ENCODE measurements around the gene SLC16A9. TPM values are rescaled to one million over a fixed set of nuclear protein-coding genes. Genes with fewer than 3 reads are reported as not detected.
"Not testable (repeated sequence)": the region's sequence is repeated elsewhere in the genome, so short reads cannot be mapped to it uniquely, and the experiment has no call there.

SLC16A9 gene
- total RNA-seq, 2 donors from 2014 or later = 0.24 to 0.45 TPM

GRCh38 chr10:59678884-59679301 lies 30.8 kb downstream of the SLC16A9 start:
- Mint-ChIP-seq H3K4me3 (no peak overlapping the region), H3K27ac (no peak overlapping the region), H3K9me3 (peaks cover 3% of the 10 kb centered on the region), H3K4me1 (ENCODE audit: low read depth in 2 of 2) (no peaks in the 10 kb centered on the region), H3K36me3 (no peaks in the 10 kb centered on the region), H3K27me3 (peaks cover 0 to 2% of the 10 kb centered on the region in 2 donors)
- DNase-seq (ENCODE audit: low spot score) (no peak), ATAC-seq (peak in 1 of 2 donors; percentile 38)

GRCh38 chr10:59677253-59677831 lies 32.3 kb downstream of the SLC16A9 start:
- peaks cover 3% of the 10 kb centered on the region for H3K9me3 Mint-ChIP-seq
- ATAC-seq = no peak
- no peaks in the 10 kb centered on the region for H3K36me3 Mint-ChIP-seq
- H3K27ac Mint-ChIP-seq = no peak overlapping the region
- DNase-seq (ENCODE audit: low spot score) = no peak
- H3K4me1 Mint-ChIP-seq (ENCODE audit: low read depth in 2 of 2) = no peaks in the 10 kb centered on the region
- no peak overlapping the region for H3K4me3 Mint-ChIP-seq
- H3K27me3 Mint-ChIP-seq = peaks cover 2% of the 10 kb centered on the region in 2 donors

DNA sequence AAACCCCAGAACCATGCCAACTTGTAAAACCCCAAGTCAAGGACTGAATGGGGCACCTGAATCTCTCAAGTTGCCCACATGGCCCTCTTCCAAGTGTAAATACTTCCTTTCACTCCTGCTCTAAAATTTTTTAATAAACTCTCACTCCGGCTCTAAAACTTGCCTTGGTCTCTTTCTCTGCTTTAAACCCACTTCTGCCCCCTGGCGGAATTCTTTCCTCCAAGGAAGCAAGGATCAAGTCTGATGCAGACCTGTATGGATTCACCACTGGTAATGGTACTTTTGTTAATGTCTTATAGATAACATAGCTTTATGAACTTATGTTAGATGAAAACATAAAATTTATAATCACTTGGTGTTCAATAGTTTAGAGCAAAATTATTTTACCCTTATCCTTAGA lies 33.8 kb downstream of the SLC16A9 start:
- peaks cover 3 to 6% of the 10 kb centered on the region in 2 donors for H3K27me3 Mint-ChIP-seq
- DNase-seq (ENCODE audit: low spot score) = no peak
- H3K4me3 Mint-ChIP-seq = no peak overlapping the region
- H3K9me3 Mint-ChIP-seq = no peaks in the 10 kb centered on the region
- H3K4me1 Mint-ChIP-seq (ENCODE audit: low read depth in 2 of 2) = no peaks in the 10 kb centered on the region
- no peak overlapping the region for H3K27ac Mint-ChIP-seq
- no peaks in the 10 kb centered on the region for H3K36me3 Mint-ChIP-seq
- ATAC-seq = no peak

DNA sequence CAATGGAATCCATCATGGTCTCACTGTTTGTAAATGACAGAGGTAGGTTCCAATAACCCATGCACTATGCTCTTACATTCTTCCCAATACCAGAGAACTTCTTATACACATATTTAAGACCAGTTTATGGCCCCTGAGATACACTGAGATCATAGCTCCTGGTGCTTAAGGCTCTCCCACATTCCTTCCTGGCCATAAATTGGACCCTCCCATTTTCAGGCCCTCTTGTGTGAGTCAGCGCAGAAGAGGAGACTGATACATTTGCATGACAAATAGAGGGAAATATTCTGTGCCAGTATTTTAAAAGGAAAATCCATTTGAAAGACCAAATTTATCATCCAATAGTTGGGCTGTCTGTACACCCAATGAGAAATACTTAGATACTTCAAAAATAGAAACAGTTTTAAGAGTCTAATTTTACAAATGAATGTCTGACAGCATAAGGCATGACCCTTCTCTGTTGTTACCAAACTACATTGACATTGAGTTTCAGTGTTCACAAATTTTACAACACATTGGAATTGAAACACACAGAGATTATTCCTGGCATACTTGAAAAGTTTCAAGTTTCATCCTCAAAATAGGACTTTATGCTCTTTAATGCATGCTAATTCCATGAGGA lies 35.3 kb downstream of the SLC16A9 start:
- no peaks in the 10 kb centered on the region for H3K9me3 Mint-ChIP-seq
- H3K4me3 Mint-ChIP-seq = no peak overlapping the region
- no peaks in the 10 kb centered on the region for H3K36me3 Mint-ChIP-seq
- peaks cover 3 to 6% of the 10 kb centered on the region in 2 donors for H3K27me3 Mint-ChIP-seq
- no peak overlapping the region for H3K27ac Mint-ChIP-seq
- DNase-seq (ENCODE audit: low spot score) = no peak
- no peaks in the 10 kb centered on the region for H3K4me1 Mint-ChIP-seq (ENCODE audit: low read depth in 2 of 2)
- ATAC-seq = no peak

DNA sequence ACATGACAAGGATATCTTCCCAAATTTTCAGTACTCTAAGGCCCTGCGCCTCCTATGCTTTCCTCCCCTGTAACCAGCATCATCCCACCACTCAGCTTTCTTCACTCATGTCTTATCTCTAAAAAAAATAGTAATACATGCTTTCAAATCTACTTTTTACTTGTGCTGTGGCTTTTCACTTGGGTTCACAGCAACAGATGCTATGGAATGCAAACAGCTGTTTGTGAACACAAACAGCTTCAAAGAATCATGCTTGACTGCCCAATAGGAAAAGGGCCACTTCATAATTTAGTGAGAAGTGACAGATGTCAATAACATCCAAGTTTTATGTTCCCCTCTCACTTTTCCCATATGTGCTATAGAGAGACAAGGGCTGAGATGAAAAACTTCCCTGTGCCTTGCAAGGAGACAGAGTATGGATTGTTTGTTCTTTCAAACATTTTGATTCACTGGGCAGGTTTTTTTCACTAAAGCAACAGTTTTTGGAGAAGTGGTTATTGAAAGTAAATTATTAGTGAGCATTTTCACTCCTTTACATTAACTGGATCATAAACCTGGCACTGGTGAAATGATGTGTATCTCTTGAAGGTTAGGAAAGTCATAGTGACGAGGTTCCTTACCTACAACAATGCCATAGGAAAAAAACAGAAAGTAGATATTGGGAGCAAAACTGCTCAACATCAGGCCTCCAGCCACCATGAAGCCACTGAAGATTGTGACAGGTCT lies 37.3 kb downstream of the SLC16A9 start:
- H3K36me3 Mint-ChIP-seq = no peaks in the 10 kb centered on the region
- peaks cover 0 to 5% of the 10 kb centered on the region in 2 donors for H3K4me1 Mint-ChIP-seq (ENCODE audit: low read depth in 2 of 2)
- H3K9me3 Mint-ChIP-seq = peaks cover 3% of the 10 kb centered on the region
- no peak overlapping the region for H3K4me3 Mint-ChIP-seq
- H3K27ac Mint-ChIP-seq = no peak overlapping the region
- DNase-seq (ENCODE audit: low spot score) = no peak
- ATAC-seq = no peak
- H3K27me3 Mint-ChIP-seq = peaks cover 3 to 6% of the 10 kb centered on the region in 2 donors

- H3K27ac Mint-ChIP-seq = no peak overlapping the region
- peaks cover 3% of the 10 kb centered on the region for H3K9me3 Mint-ChIP-seq
- H3K36me3 Mint-ChIP-seq = no peaks in the 10 kb centered on the region
- H3K4me3 Mint-ChIP-seq = no peak overlapping the region
- ATAC-seq (no peak), DNase-seq (ENCODE audit: low spot score) (no peak)
- H3K4me1 Mint-ChIP-seq (ENCODE audit: low read depth in 2 of 2) = peaks cover 0 to 5% of the 10 kb centered on the region in 2 donors
- H3K27me3 Mint-ChIP-seq = peaks cover 3 to 6% of the 10 kb centered on the region in 2 donors
Measured at GRCh38 chr10:59670269-59670668, 39.4 kb downstream of the SLC16A9 start.

DNA sequence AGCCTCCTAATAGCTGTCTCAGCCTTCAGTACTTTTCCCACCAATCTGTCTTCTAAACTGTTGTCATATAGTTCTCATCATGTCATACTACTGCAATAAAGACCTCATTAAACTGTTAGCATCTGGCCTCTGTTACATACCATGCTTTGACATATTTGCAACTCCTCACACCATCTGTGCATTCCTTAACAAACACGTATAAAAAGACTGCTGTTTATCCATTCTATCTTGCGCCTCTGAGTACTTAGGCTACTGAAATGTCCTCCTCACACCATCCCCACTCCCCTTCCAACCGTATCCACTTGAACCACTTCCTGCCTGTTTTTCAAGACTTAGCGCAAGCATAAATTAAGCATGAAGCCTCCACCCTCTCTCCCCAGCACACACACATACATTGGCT lies 41.6 kb downstream of the SLC16A9 start:
- no peak overlapping the region for H3K4me3 Mint-ChIP-seq
- no peak overlapping the region for H3K27ac Mint-ChIP-seq
- peaks cover 3% of the 10 kb centered on the region for H3K9me3 Mint-ChIP-seq
- peaks cover 0 to 5% of the 10 kb centered on the region in 2 donors for H3K4me1 Mint-ChIP-seq (ENCODE audit: low read depth in 2 of 2)
- no peak for ATAC-seq
- no peaks in the 10 kb centered on the region for H3K36me3 Mint-ChIP-seq
- peaks cover 3 to 6% of the 10 kb centered on the region in 2 donors for H3K27me3 Mint-ChIP-seq
- no peak for DNase-seq (ENCODE audit: low spot score)

DNA sequence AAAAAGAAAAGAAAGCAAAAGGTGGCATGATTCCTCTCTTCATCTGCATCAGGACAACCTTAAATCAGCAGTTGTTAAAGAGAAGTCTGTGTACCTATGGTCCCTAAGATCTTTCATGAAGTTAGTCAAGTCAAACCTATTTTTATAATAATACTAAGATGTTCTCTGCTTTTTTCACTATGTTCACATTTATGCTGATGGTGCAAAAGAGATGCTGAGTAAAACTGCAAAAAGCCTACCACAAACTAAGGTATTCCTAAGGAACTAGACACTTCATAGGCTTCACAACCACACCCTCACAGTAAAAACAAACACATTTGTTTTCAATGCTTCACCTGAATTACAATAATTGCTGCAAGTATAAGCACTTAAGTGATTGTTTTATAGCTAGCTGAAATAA lies 43.3 kb downstream of the SLC16A9 start:
- H3K4me3 Mint-ChIP-seq = no peak overlapping the region
- no peak for DNase-seq (ENCODE audit: low spot score)
- H3K27me3 Mint-ChIP-seq = no peaks in the 10 kb centered on the region
- H3K36me3 Mint-ChIP-seq = no peaks in the 10 kb centered on the region
- H3K4me1 Mint-ChIP-seq (ENCODE audit: low read depth in 2 of 2) = peaks cover 0 to 5% of the 10 kb centered on the region in 2 donors
- H3K9me3 Mint-ChIP-seq = peaks cover 3% of the 10 kb centered on the region
- no peak for ATAC-seq
- H3K27ac Mint-ChIP-seq = no peak overlapping the region

DNA sequence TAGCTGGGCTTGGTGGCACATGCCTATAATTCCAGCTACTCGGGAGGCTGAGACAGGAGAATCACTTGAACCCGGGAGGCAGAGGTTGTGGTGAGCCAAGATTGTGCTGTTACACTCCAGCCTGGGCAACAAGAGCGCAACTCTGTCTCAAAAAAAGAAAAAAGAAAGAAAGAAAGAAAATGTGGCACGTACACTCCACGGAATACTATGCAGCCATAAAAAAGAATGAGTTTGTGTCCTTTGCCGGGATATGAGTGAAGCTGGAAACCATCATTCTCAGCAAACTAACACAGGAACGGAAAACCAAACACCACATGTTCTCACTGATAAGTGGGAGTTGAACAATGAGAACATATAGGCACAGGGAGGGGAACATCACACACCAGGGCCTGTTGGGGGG lies 46.4 kb downstream of the SLC16A9 start:
- not testable (repeated sequence) for H3K27ac Mint-ChIP-seq; H3K4me3 Mint-ChIP-seq; H3K36me3 Mint-ChIP-seq; H3K4me1 Mint-ChIP-seq (ENCODE audit: low read depth in 2 of 2); DNase-seq (ENCODE audit: low spot score); ATAC-seq
- Mint-ChIP-seq H3K9me3 (peaks cover 13% of the 10 kb centered on the region), H3K27me3 (peaks cover 2 to 11% of the 10 kb centered on the region in 2 donors)

DNA sequence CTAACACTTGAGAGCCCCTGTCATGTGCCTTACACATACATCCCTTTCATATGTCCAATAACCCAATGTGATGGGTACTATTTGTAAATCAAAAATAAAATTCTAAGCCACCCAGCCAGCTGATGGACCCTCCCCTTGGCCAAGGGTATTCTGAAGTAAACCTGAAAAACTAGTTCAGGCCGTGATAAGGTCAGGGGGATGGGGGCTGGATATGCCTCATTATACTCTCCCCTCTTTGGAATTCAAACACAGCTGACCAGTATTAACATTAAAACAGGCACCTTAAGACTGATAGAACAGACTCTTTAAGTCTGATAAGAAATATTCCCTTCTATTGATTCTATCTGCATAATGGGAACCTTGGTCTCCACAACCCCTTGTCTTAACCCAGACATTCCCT lies 51.9 kb downstream of the SLC16A9 start:
- Mint-ChIP-seq H3K9me3 (peaks cover 10% of the 10 kb centered on the region), H3K36me3 (peaks cover 7% of the 10 kb centered on the region), H3K27me3 (peaks cover 4 to 11% of the 10 kb centered on the region in 2 donors), H3K4me1 (ENCODE audit: low read depth in 2 of 2) (no peaks in the 10 kb centered on the region), H3K27ac (no peak overlapping the region), H3K4me3 (no peak overlapping the region)
- DNase-seq (ENCODE audit: low spot score) = no peak
- ATAC-seq = no peak

DNA sequence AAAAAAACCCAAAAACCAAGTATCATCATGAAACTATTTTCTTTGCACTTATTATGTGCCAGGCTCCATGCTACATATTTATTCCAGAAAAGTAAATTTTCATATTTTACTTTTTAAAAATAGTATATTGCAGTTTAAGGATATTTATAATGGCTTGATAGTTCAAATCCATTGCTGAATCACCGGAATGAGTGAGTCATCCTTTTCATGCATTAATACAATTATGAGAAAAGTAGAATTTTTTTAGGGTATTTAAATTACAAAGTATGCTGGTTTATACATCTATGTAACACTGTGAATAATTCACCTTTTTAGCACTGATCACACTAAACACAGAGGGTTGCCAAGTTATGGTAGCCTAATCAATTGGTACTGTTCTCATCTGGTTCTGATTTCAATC lies 54.3 kb downstream of the SLC16A9 start:
- ATAC-seq = no peak
- H3K4me3 Mint-ChIP-seq = no peak overlapping the region
- no peak overlapping the region for H3K27ac Mint-ChIP-seq
- peaks cover 4 to 19% of the 10 kb centered on the region in 2 donors for H3K27me3 Mint-ChIP-seq
- DNase-seq (ENCODE audit: low spot score) = no peak
- peaks cover 7% of the 10 kb centered on the region for H3K36me3 Mint-ChIP-seq
- H3K4me1 Mint-ChIP-seq (ENCODE audit: low read depth in 2 of 2) = no peaks in the 10 kb centered on the region
- H3K9me3 Mint-ChIP-seq = peaks cover 9% of the 10 kb centered on the region

GRCh38 chr10:59654007-59654406 lies 55.6 kb downstream of the SLC16A9 start:
- Mint-ChIP-seq H3K27ac (no peak overlapping the region), H3K4me1 (ENCODE audit: low read depth in 2 of 2) (no peaks in the 10 kb centered on the region), H3K36me3 (no peaks in the 10 kb centered on the region), H3K27me3 (peaks cover 2 to 8% of the 10 kb centered on the region in 2 donors), H3K4me3 (no peak overlapping the region), H3K9me3 (no peaks in the 10 kb centered on the region)
- no peak for DNase-seq (ENCODE audit: low spot score)
- ATAC-seq = no peak

GRCh38 chr10:59651902-59652301 lies 57.7 kb downstream of the SLC16A9 start:
- DNase-seq (ENCODE audit: low spot score) (no peak), ATAC-seq (no peak)
- no peak overlapping the region for H3K27ac Mint-ChIP-seq
- no peaks in the 10 kb centered on the region for H3K9me3 Mint-ChIP-seq
- H3K36me3 Mint-ChIP-seq = no peaks in the 10 kb centered on the region
- H3K4me3 Mint-ChIP-seq = no peak overlapping the region
- no peaks in the 10 kb centered on the region for H3K4me1 Mint-ChIP-seq (ENCODE audit: low read depth in 2 of 2)
- peaks cover 0 to 8% of the 10 kb centered on the region in 2 donors for H3K27me3 Mint-ChIP-seq

GRCh38 chr10:59649606-59650346 lies 59.9 kb downstream of the SLC16A9 start:
- H3K9me3 Mint-ChIP-seq = no peaks in the 10 kb centered on the region
- H3K36me3 Mint-ChIP-seq = peaks cover 11% of the 10 kb centered on the region
- H3K4me3 Mint-ChIP-seq = no peak overlapping the region
- DNase-seq (ENCODE audit: low spot score) = no peak
- no peak for ATAC-seq
- no peaks in the 10 kb centered on the region for H3K4me1 Mint-ChIP-seq (ENCODE audit: low read depth in 2 of 2)
- no peak overlapping the region for H3K27ac Mint-ChIP-seq
- peaks cover 0 to 11% of the 10 kb centered on the region in 2 donors for H3K27me3 Mint-ChIP-seq
